ENCODE measurements around the gene ARID5B.
A peak's percentile ranks its signal among the peaks of the same experiment; 100 is the strongest.
"Not testable (repeated sequence)": the region's sequence is repeated elsewhere in the genome, so short reads cannot be mapped to it uniquely, and the experiment has no call there.

The ARID5B gene

GRCh38 chr10:62025901-62026879, 124.7 kb downstream of the ARID5B start:
- TF ChIP-seq ZFX (IDR thresholded peaks at IDR 0.05; ENCODE audit: borderline replicate concordance), result no peak
- TF ChIP-seq CTCF (IDR thresholded peaks at IDR 0.05), result no peak
- peak overlapping the region; percentile 16 for H3K27ac ChIP-seq

- no peak overlapping the region for H3K27ac ChIP-seq
- TF ChIP-seq ZFX (IDR thresholded peaks at IDR 0.05; ENCODE audit: borderline replicate concordance) (no peak), CTCF (IDR thresholded peaks at IDR 0.05) (no peak)
Measured at GRCh38 chr10:62027841-62028501, 126.5 kb downstream of the ARID5B start.

DNA sequence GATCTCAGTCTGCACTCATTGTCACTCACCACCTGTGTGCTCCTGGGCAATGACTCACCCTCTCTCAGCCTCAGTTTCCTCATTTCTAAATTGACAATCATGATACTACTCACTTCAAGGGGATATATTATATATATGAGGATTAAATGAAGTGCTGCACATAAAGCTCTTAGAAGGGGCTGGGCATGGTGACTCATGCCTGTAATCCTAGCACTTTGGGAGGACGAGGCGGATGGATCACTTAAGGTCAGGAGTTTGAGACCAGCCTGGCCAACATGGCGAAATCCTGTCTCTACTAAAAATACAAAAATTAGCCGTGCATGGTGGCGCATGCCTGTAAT, 127.0 kb downstream of the ARID5B start:
- not testable (repeated sequence) for H3K27ac ChIP-seq

GRCh38 chr10:62029401-62029800, 127.9 kb downstream of the ARID5B start:
- TF ChIP-seq ZFX (IDR thresholded peaks at IDR 0.05; ENCODE audit: borderline replicate concordance) (no peak), CTCF (IDR thresholded peaks at IDR 0.05) (no peak)
- H3K27ac ChIP-seq, result peak overlapping the region; percentile 90

- TF ChIP-seq ZFX (IDR thresholded peaks at IDR 0.05; ENCODE audit: borderline replicate concordance), result no peak
- TF ChIP-seq CTCF (IDR thresholded peaks at IDR 0.05), result no peak
- peak overlapping the region; percentile 90 for H3K27ac ChIP-seq
Measured at GRCh38 chr10:62031507-62031906, 130.0 kb downstream of the ARID5B start.

- peak overlapping the region; percentile 90 for H3K27ac ChIP-seq
- TF ChIP-seq CTCF (IDR thresholded peaks at IDR 0.05), result no peak
- no peak for TF ChIP-seq ZFX (IDR thresholded peaks at IDR 0.05; ENCODE audit: borderline replicate concordance)
Measured at GRCh38 chr10:62033125-62033524, 131.6 kb downstream of the ARID5B start.

GRCh38 chr10:62034096-62034640, 132.7 kb downstream of the ARID5B start:
- peak overlapping the region; percentile 90 for H3K27ac ChIP-seq
- TF ChIP-seq ZFX (IDR thresholded peaks at IDR 0.05; ENCODE audit: borderline replicate concordance), result no peak
- TF ChIP-seq CTCF (IDR thresholded peaks at IDR 0.05), result no peak
